ENCODE measurements around the gene WDR45.
"Not testable (repeated sequence)": the region's sequence is repeated elsewhere in the genome, so short reads cannot be mapped to it uniquely, and the experiment has no call there.

WDR45 gene

DNA sequence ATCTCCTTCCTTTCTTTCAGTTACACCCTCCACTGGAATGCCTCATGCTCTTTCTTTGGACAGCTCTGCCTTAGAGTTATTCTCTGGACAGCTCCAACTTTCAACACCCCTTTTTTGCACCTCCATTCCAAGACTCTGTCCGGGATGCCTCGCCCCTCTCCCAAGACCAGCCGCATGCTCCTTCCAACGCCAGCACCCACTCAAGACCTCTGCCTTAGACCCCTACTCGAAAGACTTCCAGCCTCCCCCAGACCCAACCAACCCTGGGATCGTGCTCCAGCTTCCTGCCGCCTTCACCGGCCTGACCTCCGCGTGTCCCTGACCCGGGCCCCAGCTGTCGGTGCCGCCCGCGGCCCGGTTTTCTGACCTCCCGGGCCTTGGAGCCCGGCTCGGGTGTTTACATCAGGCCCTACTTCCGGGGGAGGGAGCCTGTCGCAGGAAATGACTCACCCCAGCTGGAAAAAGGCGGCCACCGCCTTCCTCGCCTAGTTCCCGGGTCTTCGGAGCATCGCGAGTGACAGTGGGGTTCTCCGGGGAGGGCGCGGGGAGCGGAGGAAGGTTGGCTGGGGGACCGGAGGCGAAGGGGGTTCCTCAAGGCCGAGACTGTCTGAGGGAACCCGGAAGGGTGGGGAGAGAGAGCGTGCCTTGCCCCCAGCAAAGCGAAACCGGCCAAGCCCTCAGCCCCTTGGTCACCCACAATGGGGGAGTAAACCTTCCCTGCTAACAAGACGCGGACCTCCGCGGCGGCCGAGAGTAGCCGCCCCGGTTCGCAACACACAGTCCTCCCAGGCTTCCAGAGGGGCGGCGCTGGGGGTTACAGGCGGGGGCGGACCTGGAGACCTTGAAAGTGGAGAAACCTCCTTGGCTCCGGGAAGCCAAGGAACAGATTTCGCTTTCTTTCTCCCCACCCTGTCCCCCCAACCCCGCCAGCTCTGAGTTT lies at the start of gene WDR45:
Gene WDR45, minus strand, starts transcription at position 399 of the 940 bp plus-strand sequence. CDS start 1,792 bp downstream, outside the sequence.
- Mint-ChIP-seq H3K9me3 (no peaks in the 10 kb centered on the region), H3K4me3 (peak within 1 kb of the TSS; percentile 86), H3K27me3 (no peaks in the 10 kb centered on the region), H3K27ac (peak within 1 kb of the TSS; percentile 94), H3K36me3 (ENCODE audit: low read depth) (peaks cover 2% of the 10 kb centered on the region), H3K4me1 (peaks cover 13% of the 10 kb centered on the region)
- DNase-seq (peak; percentile 71), ATAC-seq (peak; percentile 85)

- H3K27me3 Mint-ChIP-seq: no peaks in the 10 kb centered on the region
- H3K27ac Mint-ChIP-seq: no peak overlapping the region
- H3K36me3 Mint-ChIP-seq (ENCODE audit: low read depth): peaks cover 2% of the 10 kb centered on the region
- H3K4me1 Mint-ChIP-seq: no peaks in the 10 kb centered on the region
- no peak for DNase-seq
- H3K4me3 Mint-ChIP-seq: no peak overlapping the region
- H3K9me3 Mint-ChIP-seq: no peaks in the 10 kb centered on the region
- no peak for ATAC-seq
Observed at GRCh38 chrX:49129427-49129826, 49.7 kb upstream of the WDR45 start.

DNA sequence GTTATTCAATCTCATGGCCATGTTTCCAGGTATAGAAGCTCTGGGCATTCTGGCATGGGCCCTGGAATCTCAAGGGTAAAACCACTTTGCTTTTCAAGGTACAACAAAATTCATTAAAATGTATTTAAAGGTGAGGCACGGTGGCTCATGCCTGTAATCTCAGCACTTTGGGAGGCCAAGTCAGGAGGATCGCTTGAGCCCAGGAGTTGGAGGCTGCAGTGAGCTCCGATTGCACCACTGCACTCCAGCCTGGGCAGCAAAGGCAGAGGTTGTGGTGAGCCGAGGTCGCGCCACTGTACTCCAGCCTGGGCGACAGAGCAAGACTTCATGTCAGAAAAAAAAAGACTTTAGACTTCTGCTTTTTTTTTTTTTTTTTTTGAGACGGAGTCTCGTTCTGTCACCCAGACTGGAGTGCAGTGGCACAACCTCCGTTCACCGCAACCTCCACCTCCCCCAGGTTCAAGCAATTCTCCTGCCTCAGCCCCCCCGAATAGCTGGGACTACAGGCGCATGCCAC lies 48.1 kb upstream of the WDR45 start:
- not testable (repeated sequence) for H3K27ac Mint-ChIP-seq; H3K4me1 Mint-ChIP-seq; H3K4me3 Mint-ChIP-seq; H3K36me3 Mint-ChIP-seq (ENCODE audit: low read depth); DNase-seq; H3K9me3 Mint-ChIP-seq; ATAC-seq; H3K27me3 Mint-ChIP-seq

GRCh38 chrX:49122499-49122898 lies 42.8 kb upstream of the WDR45 start:
- Mint-ChIP-seq H3K27ac (peak overlapping the region; percentile 90), H3K27me3 (no peaks in the 10 kb centered on the region), H3K9me3 (no peaks in the 10 kb centered on the region), H3K36me3 (ENCODE audit: low read depth) (peaks cover 13% of the 10 kb centered on the region), H3K4me3 (peak overlapping the region; percentile 92), H3K4me1 (peaks cover 24% of the 10 kb centered on the region)
- ATAC-seq (no peak), DNase-seq (no peak)

- ATAC-seq: no peak
- DNase-seq: no peak
- Mint-ChIP-seq H3K9me3 (no peaks in the 10 kb centered on the region), H3K27ac (no peak overlapping the region), H3K36me3 (ENCODE audit: low read depth) (peaks cover 22% of the 10 kb centered on the region), H3K27me3 (no peaks in the 10 kb centered on the region), H3K4me1 (peaks cover 24% of the 10 kb centered on the region), H3K4me3 (no peak overlapping the region)
Observed at GRCh38 chrX:49120091-49120490, 40.4 kb upstream of the WDR45 start.

- no peak overlapping the region for H3K27ac Mint-ChIP-seq
- DNase-seq (no peak), ATAC-seq (no peak)
- H3K9me3 Mint-ChIP-seq: no peaks in the 10 kb centered on the region
- H3K27me3 Mint-ChIP-seq: no peaks in the 10 kb centered on the region
- H3K4me1 Mint-ChIP-seq: peaks cover 13% of the 10 kb centered on the region
- H3K4me3 Mint-ChIP-seq: no peak overlapping the region
- H3K36me3 Mint-ChIP-seq (ENCODE audit: low read depth): peaks cover 25% of the 10 kb centered on the region
Observed at GRCh38 chrX:49117581-49117980, 37.9 kb upstream of the WDR45 start.

DNA sequence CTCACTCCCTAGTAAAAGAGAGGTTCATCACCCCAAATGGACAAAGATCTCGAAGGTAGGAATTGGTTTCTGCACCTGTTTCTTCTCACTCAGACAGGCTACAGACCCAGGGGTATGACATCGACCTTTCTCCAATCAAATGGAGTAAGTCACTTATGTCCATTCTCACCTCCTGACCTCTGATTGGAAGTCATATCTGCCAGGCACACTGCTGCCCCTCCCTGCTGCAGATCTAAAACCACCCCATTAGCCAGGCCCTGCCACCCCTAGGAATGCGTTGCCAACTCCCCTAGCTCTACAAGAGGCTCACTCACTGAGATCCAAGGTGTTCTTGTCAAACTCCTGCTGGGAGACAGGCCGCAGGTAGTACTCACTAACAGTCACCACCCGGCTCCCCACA lies 37.0 kb upstream of the WDR45 start:
- H3K4me3 Mint-ChIP-seq: no peak overlapping the region
- H3K4me1 Mint-ChIP-seq: peaks cover 7% of the 10 kb centered on the region
- no peak for DNase-seq
- no peaks in the 10 kb centered on the region for H3K27me3 Mint-ChIP-seq
- no peak for ATAC-seq
- H3K36me3 Mint-ChIP-seq (ENCODE audit: low read depth): peaks cover 27% of the 10 kb centered on the region
- H3K9me3 Mint-ChIP-seq: no peaks in the 10 kb centered on the region
- H3K27ac Mint-ChIP-seq: no peak overlapping the region

- Mint-ChIP-seq H3K36me3 (ENCODE audit: low read depth) (peaks cover 22% of the 10 kb centered on the region), H3K9me3 (no peaks in the 10 kb centered on the region)
- ATAC-seq: no peak
Observed at GRCh38 chrX:49116076-49116475, 36.4 kb upstream of the WDR45 start.

DNA sequence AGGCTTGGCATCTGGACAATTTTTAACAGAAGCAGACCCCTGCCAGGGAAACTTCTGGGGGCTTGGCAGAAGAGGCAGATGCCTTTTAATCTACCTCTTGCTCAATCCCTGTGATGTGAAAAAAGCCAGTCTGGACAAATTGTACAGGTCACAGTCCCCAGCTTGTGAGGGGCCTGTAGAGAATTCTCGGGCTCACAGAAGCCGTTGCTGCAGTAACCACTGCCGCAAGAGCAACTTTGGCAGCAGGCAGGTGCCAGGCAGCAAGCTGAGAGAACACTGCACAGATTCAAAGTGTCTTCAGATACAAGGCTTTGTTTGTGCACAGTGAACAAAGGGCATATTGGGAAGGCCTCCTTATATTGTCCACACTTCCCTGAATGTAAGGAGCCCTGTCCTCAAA lies 32.1 kb upstream of the WDR45 start:
- no peak for ATAC-seq
- no peaks in the 10 kb centered on the region for H3K9me3 Mint-ChIP-seq
- no peak for DNase-seq
- peaks cover 21% of the 10 kb centered on the region for H3K36me3 Mint-ChIP-seq (ENCODE audit: low read depth)
- no peak overlapping the region for H3K4me3 Mint-ChIP-seq
- no peaks in the 10 kb centered on the region for H3K4me1 Mint-ChIP-seq
- H3K27me3 Mint-ChIP-seq: no peaks in the 10 kb centered on the region
- H3K27ac Mint-ChIP-seq: no peak overlapping the region

More at GRCh38 chrX:49116076-49116475, 36.4 kb upstream of the WDR45 start:
- H3K27ac Mint-ChIP-seq: no peak overlapping the region
- no peak overlapping the region for H3K4me3 Mint-ChIP-seq
- H3K27me3 Mint-ChIP-seq: no peaks in the 10 kb centered on the region
- DNase-seq: no peak
- H3K4me1 Mint-ChIP-seq: peaks cover 7% of the 10 kb centered on the region

DNA sequence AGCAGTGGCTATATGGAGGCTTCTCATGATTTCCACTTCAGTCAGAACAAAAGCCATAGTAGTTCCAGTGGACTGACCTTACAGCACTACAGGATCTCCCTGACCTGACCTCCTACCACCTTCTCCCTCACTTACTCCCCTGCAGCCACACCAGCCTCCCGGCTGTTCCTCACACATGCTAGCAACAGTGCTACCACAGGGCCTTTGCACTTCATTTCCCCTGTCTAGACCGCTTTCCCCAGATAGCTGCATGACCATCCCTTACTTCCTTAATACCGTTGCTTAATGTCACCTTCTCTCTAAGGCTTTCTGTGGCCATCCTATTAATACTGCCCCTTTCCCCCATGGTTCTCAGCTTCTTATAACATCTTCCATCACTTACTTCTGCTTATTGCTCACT lies 30.7 kb upstream of the WDR45 start:
- DNase-seq (no peak), ATAC-seq (no peak)
- H3K27me3 Mint-ChIP-seq: no peaks in the 10 kb centered on the region
- H3K36me3 Mint-ChIP-seq (ENCODE audit: low read depth): peaks cover 12% of the 10 kb centered on the region
- H3K4me3 Mint-ChIP-seq: no peak overlapping the region
- no peak overlapping the region for H3K27ac Mint-ChIP-seq
- H3K4me1 Mint-ChIP-seq: no peaks in the 10 kb centered on the region
- no peaks in the 10 kb centered on the region for H3K9me3 Mint-ChIP-seq

GRCh38 chrX:49108641-49109040 lies 29.0 kb upstream of the WDR45 start:
- no peaks in the 10 kb centered on the region for H3K9me3 Mint-ChIP-seq
- peaks cover 10% of the 10 kb centered on the region for H3K36me3 Mint-ChIP-seq (ENCODE audit: low read depth)
- H3K27me3 Mint-ChIP-seq: no peaks in the 10 kb centered on the region
- DNase-seq (no peak), ATAC-seq (no peak)
- H3K4me3 Mint-ChIP-seq: no peak overlapping the region
- no peak overlapping the region for H3K27ac Mint-ChIP-seq
- no peaks in the 10 kb centered on the region for H3K4me1 Mint-ChIP-seq

GRCh38 chrX:49106930-49107329 lies 27.2 kb upstream of the WDR45 start:
- Mint-ChIP-seq H3K4me1 (peaks cover under 1% of the 10 kb centered on the region), H3K27ac (no peak overlapping the region), H3K27me3 (no peaks in the 10 kb centered on the region), H3K36me3 (ENCODE audit: low read depth) (peaks cover 6% of the 10 kb centered on the region), H3K4me3 (no peak overlapping the region), H3K9me3 (no peaks in the 10 kb centered on the region)
- DNase-seq (no peak), ATAC-seq (no peak)

GRCh38 chrX:49106296-49106695 lies 26.6 kb upstream of the WDR45 start:
- Mint-ChIP-seq H3K27ac (no peak overlapping the region), H3K4me3 (no peak overlapping the region), H3K4me1 (peaks cover 3% of the 10 kb centered on the region), H3K9me3 (no peaks in the 10 kb centered on the region), H3K27me3 (no peaks in the 10 kb centered on the region), H3K36me3 (ENCODE audit: low read depth) (peaks cover 6% of the 10 kb centered on the region)
- ATAC-seq (no peak), DNase-seq (no peak)

GRCh38 chrX:49103637-49104036 lies 23.9 kb upstream of the WDR45 start:
- Mint-ChIP-seq H3K4me1 (peaks cover 6% of the 10 kb centered on the region), H3K4me3 (no peak overlapping the region), H3K27me3 (no peaks in the 10 kb centered on the region), H3K27ac (no peak overlapping the region), H3K36me3 (ENCODE audit: low read depth) (no peaks in the 10 kb centered on the region), H3K9me3 (no peaks in the 10 kb centered on the region)
- ATAC-seq: no peak
- DNase-seq: no peak

- H3K27me3 Mint-ChIP-seq: no peaks in the 10 kb centered on the region
- H3K4me1 Mint-ChIP-seq: peaks cover 6% of the 10 kb centered on the region
- no peaks in the 10 kb centered on the region for H3K9me3 Mint-ChIP-seq
Observed at GRCh38 chrX:49102190-49102589, 22.5 kb upstream of the WDR45 start.

More at GRCh38 chrX:49102190-49102589, 22.5 kb upstream of the WDR45 start:
- Mint-ChIP-seq H3K27ac (peak overlapping the region; percentile 88), H3K4me3 (peak overlapping the region; percentile 87), H3K36me3 (ENCODE audit: low read depth) (no peaks in the 10 kb centered on the region)
- ATAC-seq (no peak), DNase-seq (no peak)

Measured in activated naive CD8-positive, alpha-beta T cell treated with anti-CD3 and anti-CD28 coated beads, Interleukin-2, amount 50 U/mL, for 24 hours (primary cell).